ENCODE results near the gene DPPA5.
"Not testable (repeated sequence)": the region's sequence is repeated elsewhere in the genome, so short reads cannot be mapped to it uniquely, and the experiment has no call there.

Gene DPPA5

GRCh38 chr6:73329201-73329600 lies 24.9 kb downstream of the DPPA5 start:
- Histone ChIP-seq H3K4me3 (ENCODE audit: low read length in 2 of 2) (no peak overlapping the region), H3K4me1 (ENCODE audit: control insufficient read depth, insufficient read depth, low read length) (no peaks in the 10 kb centered on the region), H3K27ac (ENCODE audit: low read length) (no peak overlapping the region), H3K9me3 (ENCODE audit: control insufficient read depth in 2 of 2, low read length in 2 of 2) (no peaks in the 10 kb centered on the region), H3K27me3 (ENCODE audit: control insufficient read depth in 1 of 2, insufficient read depth in 2 of 2, low read length in 2 of 2) (no peaks in the 10 kb centered on the region), H3K9ac (ENCODE audit: low read length in 2 of 2) (no peak overlapping the region), H3K36me3 (ENCODE audit: control insufficient read depth in 2 of 2, insufficient read depth in 2 of 2, low read length in 2 of 2) (no peaks in the 10 kb centered on the region)

- no peaks in the 10 kb centered on the region for H3K27me3 ChIP-seq (ENCODE audit: control insufficient read depth in 1 of 2, insufficient read depth in 2 of 2, low read length in 2 of 2)
- no peak overlapping the region for H3K27ac ChIP-seq (ENCODE audit: low read length)
- no peak overlapping the region for H3K9ac ChIP-seq (ENCODE audit: low read length in 2 of 2)
- no peaks in the 10 kb centered on the region for H3K9me3 ChIP-seq (ENCODE audit: control insufficient read depth in 2 of 2, low read length in 2 of 2)
- no peak overlapping the region for H3K4me3 ChIP-seq (ENCODE audit: low read length in 2 of 2)
- H3K36me3 ChIP-seq (ENCODE audit: control insufficient read depth in 2 of 2, insufficient read depth in 2 of 2, low read length in 2 of 2): no peaks in the 10 kb centered on the region
- H3K4me1 ChIP-seq (ENCODE audit: control insufficient read depth, insufficient read depth, low read length): no peaks in the 10 kb centered on the region
Measured at GRCh38 chr6:73328790-73329189, 25.3 kb downstream of the DPPA5 start.

GRCh38 chr6:73325656-73326055 lies 28.4 kb downstream of the DPPA5 start:
- no peaks in the 10 kb centered on the region for H3K27me3 ChIP-seq (ENCODE audit: control insufficient read depth in 1 of 2, insufficient read depth in 2 of 2, low read length in 2 of 2)
- H3K36me3 ChIP-seq (ENCODE audit: control insufficient read depth in 2 of 2, insufficient read depth in 2 of 2, low read length in 2 of 2): no peaks in the 10 kb centered on the region
- H3K27ac ChIP-seq (ENCODE audit: low read length): no peak overlapping the region
- no peak overlapping the region for H3K9ac ChIP-seq (ENCODE audit: low read length in 2 of 2)
- H3K4me3 ChIP-seq (ENCODE audit: low read length in 2 of 2): no peak overlapping the region
- H3K9me3 ChIP-seq (ENCODE audit: control insufficient read depth in 2 of 2, low read length in 2 of 2): no peaks in the 10 kb centered on the region
- no peaks in the 10 kb centered on the region for H3K4me1 ChIP-seq (ENCODE audit: control insufficient read depth, insufficient read depth, low read length)

GRCh38 chr6:73323323-73323722 lies 30.8 kb downstream of the DPPA5 start:
- H3K36me3 ChIP-seq (ENCODE audit: control insufficient read depth in 2 of 2, insufficient read depth in 2 of 2, low read length in 2 of 2): no peaks in the 10 kb centered on the region
- no peak overlapping the region for H3K27ac ChIP-seq (ENCODE audit: low read length)
- H3K9ac ChIP-seq (ENCODE audit: low read length in 2 of 2): no peak overlapping the region
- no peaks in the 10 kb centered on the region for H3K9me3 ChIP-seq (ENCODE audit: control insufficient read depth in 2 of 2, low read length in 2 of 2)
- no peak overlapping the region for H3K4me3 ChIP-seq (ENCODE audit: low read length in 2 of 2)
- no peaks in the 10 kb centered on the region for H3K27me3 ChIP-seq (ENCODE audit: control insufficient read depth in 1 of 2, insufficient read depth in 2 of 2, low read length in 2 of 2)
- H3K4me1 ChIP-seq (ENCODE audit: control insufficient read depth, insufficient read depth, low read length): no peaks in the 10 kb centered on the region

- H3K36me3 ChIP-seq (ENCODE audit: control insufficient read depth in 2 of 2, insufficient read depth in 2 of 2, low read length in 2 of 2): no peaks in the 10 kb centered on the region
- H3K27me3 ChIP-seq (ENCODE audit: control insufficient read depth in 1 of 2, insufficient read depth in 2 of 2, low read length in 2 of 2): peaks cover 11 to 16% of the 10 kb centered on the region in 2 donors
- H3K4me1 ChIP-seq (ENCODE audit: control insufficient read depth, insufficient read depth, low read length): peaks cover 5% of the 10 kb centered on the region
- H3K9me3 ChIP-seq (ENCODE audit: control insufficient read depth in 2 of 2, low read length in 2 of 2): peaks cover 2 to 4% of the 10 kb centered on the region in 2 donors
- peak overlapping the region in 1 of 2 donors; percentile 22 for H3K9ac ChIP-seq (ENCODE audit: low read length in 2 of 2)
- no peak overlapping the region for H3K27ac ChIP-seq (ENCODE audit: low read length)
- H3K4me3 ChIP-seq (ENCODE audit: low read length in 2 of 2): peak overlapping the region in 1 of 2 donors; percentile 54
Measured at GRCh38 chr6:73314577-73315492, 39.2 kb downstream of the DPPA5 start.

- H3K27ac ChIP-seq (ENCODE audit: low read length); H3K9me3 ChIP-seq (ENCODE audit: control insufficient read depth in 2 of 2, low read length in 2 of 2); H3K36me3 ChIP-seq (ENCODE audit: control insufficient read depth in 2 of 2, insufficient read depth in 2 of 2, low read length in 2 of 2): not testable (repeated sequence)
- Histone ChIP-seq H3K4me3 (ENCODE audit: low read length in 2 of 2) (peak overlapping the region; percentile 75 to 91), H3K27me3 (ENCODE audit: control insufficient read depth in 1 of 2, insufficient read depth in 2 of 2, low read length in 2 of 2) (peaks cover 9 to 10% of the 10 kb centered on the region in 2 donors), H3K9ac (ENCODE audit: low read length in 2 of 2) (peak overlapping the region; percentile 56 to 76), H3K4me1 (ENCODE audit: control insufficient read depth, insufficient read depth, low read length) (peaks cover 11% of the 10 kb centered on the region)
Measured at GRCh38 chr6:73310503-73310845, 43.6 kb downstream of the DPPA5 start.

GRCh38 chr6:73309785-73310502 lies 44.1 kb downstream of the DPPA5 start:
- peaks cover 9% of the 10 kb centered on the region for H3K4me1 ChIP-seq (ENCODE audit: control insufficient read depth, insufficient read depth, low read length)
- H3K9me3 ChIP-seq (ENCODE audit: control insufficient read depth in 2 of 2, low read length in 2 of 2): no peaks in the 10 kb centered on the region
- peaks cover 4 to 5% of the 10 kb centered on the region in 2 donors for H3K27me3 ChIP-seq (ENCODE audit: control insufficient read depth in 1 of 2, insufficient read depth in 2 of 2, low read length in 2 of 2)
- peak overlapping the region; percentile 75 to 91 for H3K4me3 ChIP-seq (ENCODE audit: low read length in 2 of 2)
- no peak overlapping the region for H3K27ac ChIP-seq (ENCODE audit: low read length)
- H3K9ac ChIP-seq (ENCODE audit: low read length in 2 of 2): peak overlapping the region; percentile 56 to 76
- no peaks in the 10 kb centered on the region for H3K36me3 ChIP-seq (ENCODE audit: control insufficient read depth in 2 of 2, insufficient read depth in 2 of 2, low read length in 2 of 2)

- Histone ChIP-seq H3K4me1 (ENCODE audit: control insufficient read depth, insufficient read depth, low read length) (peaks cover 9% of the 10 kb centered on the region), H3K4me3 (ENCODE audit: low read length in 2 of 2) (peak overlapping the region; percentile 75 to 91), H3K27me3 (ENCODE audit: control insufficient read depth in 1 of 2, insufficient read depth in 2 of 2, low read length in 2 of 2) (no peaks in the 10 kb centered on the region), H3K27ac (ENCODE audit: low read length) (no peak overlapping the region), H3K9me3 (ENCODE audit: control insufficient read depth in 2 of 2, low read length in 2 of 2) (no peaks in the 10 kb centered on the region), H3K36me3 (ENCODE audit: control insufficient read depth in 2 of 2, insufficient read depth in 2 of 2, low read length in 2 of 2) (no peaks in the 10 kb centered on the region), H3K9ac (ENCODE audit: low read length in 2 of 2) (peak overlapping the region; percentile 56 to 76)
Measured at GRCh38 chr6:73309535-73309784, 44.6 kb downstream of the DPPA5 start.

GRCh38 chr6:73308712-73309534 lies 45.2 kb downstream of the DPPA5 start:
- no peak overlapping the region for H3K27ac ChIP-seq (ENCODE audit: low read length)
- no peaks in the 10 kb centered on the region for H3K9me3 ChIP-seq (ENCODE audit: control insufficient read depth in 2 of 2, low read length in 2 of 2)
- H3K4me3 ChIP-seq (ENCODE audit: low read length in 2 of 2): peak overlapping the region; percentile 75 to 91
- peaks cover 9% of the 10 kb centered on the region for H3K4me1 ChIP-seq (ENCODE audit: control insufficient read depth, insufficient read depth, low read length)
- peak overlapping the region; percentile 56 to 76 for H3K9ac ChIP-seq (ENCODE audit: low read length in 2 of 2)
- no peaks in the 10 kb centered on the region for H3K27me3 ChIP-seq (ENCODE audit: control insufficient read depth in 1 of 2, insufficient read depth in 2 of 2, low read length in 2 of 2)
- H3K36me3 ChIP-seq (ENCODE audit: control insufficient read depth in 2 of 2, insufficient read depth in 2 of 2, low read length in 2 of 2): no peaks in the 10 kb centered on the region

- not testable (repeated sequence) for H3K9me3 ChIP-seq (ENCODE audit: control insufficient read depth in 2 of 2, low read length in 2 of 2); H3K36me3 ChIP-seq (ENCODE audit: control insufficient read depth in 2 of 2, insufficient read depth in 2 of 2, low read length in 2 of 2); H3K27me3 ChIP-seq (ENCODE audit: control insufficient read depth in 1 of 2, insufficient read depth in 2 of 2, low read length in 2 of 2); H3K9ac ChIP-seq (ENCODE audit: low read length in 2 of 2); H3K27ac ChIP-seq (ENCODE audit: low read length); H3K4me1 ChIP-seq (ENCODE audit: control insufficient read depth, insufficient read depth, low read length); H3K4me3 ChIP-seq (ENCODE audit: low read length in 2 of 2)
Measured at GRCh38 chr6:73303773-73304172, 50.3 kb downstream of the DPPA5 start.

All from stomach smooth muscle (tissue), 2 donors.